Nephron (organoid): ENCODE data around the gene TNFRSF14.

Source experiments
- H3K27ac Mint-ChIP-seq, 3 experiments: 2 replicates each; pipeline ENCODE4 v1.8.0; 2020; ENCODE audit warnings: mixed read lengths in 3 of 3, mild to moderate bottlenecking in 2 of 3, moderate library complexity in 1 of 3
- H3K27me3 Mint-ChIP-seq: 2 replicates; pipeline ENCODE4 v1.8.0; 2021; ENCODE audit warnings: low read depth, mild to moderate bottlenecking, moderate library complexity, mixed read lengths
- H3K36me3 Mint-ChIP-seq: 2 replicates; pipeline ENCODE4 v1.8.0; 2020; ENCODE audit warnings: low read depth, mixed read lengths
- H3K4me1 Mint-ChIP-seq: 2 replicates; pipeline ENCODE4 v1.8.0; 2020; ENCODE audit warnings: mixed read lengths
- H3K4me3 Mint-ChIP-seq, 3 experiments: 2 replicates each; pipeline ENCODE4 v1.8.0; 2020; ENCODE audit warnings: mild to moderate bottlenecking in 3 of 3, mixed read lengths in 3 of 3, moderate library complexity in 2 of 3
- H3K9me3 Mint-ChIP-seq: 2 replicates; pipeline ENCODE4 v1.8.0; 2020; ENCODE audit warnings: mixed read lengths
- CTCF ChIP-seq, 3 experiments: fragments of 200-600 bp; sonication (generic); IDR thresholded peaks; one replicate each; pipeline ENCODE4 v1.5.0; 2021; ENCODE audit warnings: antibody characterized with exemption in 3 of 3; ENCODE audit not compliant: unreplicated experiment in 3 of 3

Gene TNFRSF14

GRCh38 chr1:2528611-2528965 is 27.6 kb upstream of the TNFRSF14 start:
- H3K36me3 Mint-ChIP-seq: no peaks in the 10 kb centered on the region
- H3K9me3 Mint-ChIP-seq: no peaks in the 10 kb centered on the region
- peaks cover 64% of the 10 kb centered on the region for H3K27me3 Mint-ChIP-seq
- H3K4me1 Mint-ChIP-seq: peaks cover 35% of the 10 kb centered on the region
- H3K27ac Mint-ChIP-seq: no peak overlapping the region
- H3K4me3 Mint-ChIP-seq: peak overlapping the region in 1 of 3 experiments; percentile 40
- no peak for TF ChIP-seq CTCF (IDR thresholded peaks at IDR 0.05; ENCODE audit: unreplicated experiment in 3 of 3)

- H3K4me3 Mint-ChIP-seq: peak overlapping the region; percentile 34 to 52 (median 50)
- no peak for TF ChIP-seq CTCF (IDR thresholded peaks at IDR 0.05; ENCODE audit: unreplicated experiment in 3 of 3)
- H3K9me3 Mint-ChIP-seq: no peaks in the 10 kb centered on the region
- no peak overlapping the region for H3K27ac Mint-ChIP-seq
- peaks cover 35% of the 10 kb centered on the region for H3K4me1 Mint-ChIP-seq
- no peaks in the 10 kb centered on the region for H3K36me3 Mint-ChIP-seq
- peaks cover 69% of the 10 kb centered on the region for H3K27me3 Mint-ChIP-seq
Observed at GRCh38 chr1:2528966-2529783, 27.0 kb upstream of the TNFRSF14 start.

- no peaks in the 10 kb centered on the region for H3K9me3 Mint-ChIP-seq
- H3K27ac Mint-ChIP-seq: no peak within 1 kb of the TSS
- TF ChIP-seq CTCF (IDR thresholded peaks at IDR 0.05; ENCODE audit: unreplicated experiment in 3 of 3): no peak
- H3K4me3 Mint-ChIP-seq: peak within 1 kb of the TSS; percentile 34 to 52 (median 50)
- peaks cover 74% of the 10 kb centered on the region for H3K27me3 Mint-ChIP-seq
- H3K4me1 Mint-ChIP-seq: peaks cover 32% of the 10 kb centered on the region
- H3K36me3 Mint-ChIP-seq: no peaks in the 10 kb centered on the region
Observed at GRCh38 chr1:2529784-2530512, 26.2 kb upstream of the TNFRSF14 start, which contains the start of gene HES5. HES5 (minus strand) TSS chr1:2530263; CDS start chr1:2530164, 99 bp downstream.

GRCh38 chr1:2530513-2531361 is 25.4 kb upstream of the TNFRSF14 start:
- Mint-ChIP-seq H3K36me3 (no peaks in the 10 kb centered on the region), H3K4me1 (peaks cover 30% of the 10 kb centered on the region), H3K27ac (no peak overlapping the region), H3K9me3 (no peaks in the 10 kb centered on the region), H3K27me3 (peaks cover 78% of the 10 kb centered on the region), H3K4me3 (no peak overlapping the region)
- TF ChIP-seq CTCF (IDR thresholded peaks at IDR 0.05; ENCODE audit: unreplicated experiment in 3 of 3): no peak

GRCh38 chr1:2532485-2533160 is 23.5 kb upstream of the TNFRSF14 start:
- Mint-ChIP-seq H3K4me1 (peaks cover 23% of the 10 kb centered on the region), H3K9me3 (no peaks in the 10 kb centered on the region), H3K36me3 (no peaks in the 10 kb centered on the region), H3K4me3 (peak overlapping the region in 1 of 3 experiments; percentile 51), H3K27me3 (peaks cover 76% of the 10 kb centered on the region), H3K27ac (no peak overlapping the region)
- TF ChIP-seq CTCF (IDR thresholded peaks at IDR 0.05; ENCODE audit: unreplicated experiment in 3 of 3): no peak
